HPDE6-E6E7 (cell line): Measurements from ENCODE around the gene PNMA8C.

Experiments used
- DNase-seq: peaks from one replicate; pipeline ENCODE4 v3.0.0; 2011; ENCODE audit warnings: missing footprints; ENCODE audit errors: extremely low spot score

Gene PNMA8C

GRCh38 chr19:46428239-46429135 is at the start of gene PNMA8C:
Gene PNMA8C (minus strand): TSS chr19:46428936. CDS start chr19:46428359, 577 bp downstream.
- DNase-seq, result no peak

GRCh38 chr19:46475986-46476385 is 47.2 kb upstream of the PNMA8C start:
- DNase-seq, result no peak

- no peak for DNase-seq
Measured at GRCh38 chr19:46474211-46474610, 45.5 kb upstream of the PNMA8C start.

DNA sequence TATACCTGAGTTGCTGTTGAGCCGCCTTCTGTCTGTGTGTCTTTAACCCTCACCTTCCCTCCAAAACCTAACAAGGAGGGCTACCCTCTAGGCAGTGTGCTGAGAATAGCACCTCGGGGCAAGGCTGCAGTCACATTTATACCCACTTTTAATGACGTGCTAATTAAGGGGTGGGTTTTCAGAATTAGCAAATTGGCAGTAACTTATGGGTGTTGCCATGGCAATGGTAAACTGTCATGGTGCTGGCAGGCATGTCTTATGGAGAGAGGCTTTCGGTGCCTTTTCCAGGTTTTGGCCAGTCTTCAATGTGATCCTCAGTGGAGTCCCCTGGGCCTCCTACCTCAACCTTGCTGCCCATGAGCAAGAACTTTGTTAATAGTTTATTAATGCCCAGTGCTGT is 43.9 kb upstream of the PNMA8C start:
- no peak for DNase-seq

- no peak for DNase-seq
Measured at GRCh38 chr19:46471811-46472543, 43.2 kb upstream of the PNMA8C start.

DNA sequence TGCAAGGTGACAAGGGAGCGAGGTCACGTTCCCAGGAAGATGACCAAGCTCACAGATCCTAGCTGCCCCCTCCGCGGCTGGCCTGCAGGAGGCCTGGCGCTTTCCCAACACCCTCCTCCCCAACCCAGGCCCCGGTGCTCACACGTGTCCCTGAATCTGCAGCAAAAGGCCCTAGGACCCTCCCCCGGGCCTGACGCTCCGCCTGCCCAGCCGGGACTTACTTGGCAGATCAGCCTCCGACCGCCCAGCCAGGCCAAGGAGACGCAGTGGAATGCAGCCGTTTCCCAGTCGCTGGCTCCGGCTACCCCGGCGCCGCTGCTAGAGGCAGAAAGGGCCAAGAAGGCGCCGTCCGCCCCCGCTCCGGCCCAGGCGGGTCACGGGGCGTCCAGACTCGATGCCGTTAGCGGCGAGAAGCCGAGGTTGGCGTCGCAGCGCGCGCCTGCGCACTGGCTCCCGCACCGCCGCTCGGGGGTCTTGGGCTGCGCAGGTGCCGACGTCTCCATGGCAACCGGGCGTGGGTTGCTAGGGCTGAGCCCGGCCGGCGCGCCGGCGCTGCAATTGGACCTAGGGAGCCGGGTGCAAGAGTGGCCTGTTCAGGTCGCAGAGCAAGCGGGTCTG is 42.5 kb upstream of the PNMA8C start, which contains the start of gene PNMA8A:
PNMA8A (minus strand) TSS at position 448 of the 618 bp plus-strand sequence. CDS start 528 bp downstream, outside the sequence.
- DNase-seq, result no peak

DNA sequence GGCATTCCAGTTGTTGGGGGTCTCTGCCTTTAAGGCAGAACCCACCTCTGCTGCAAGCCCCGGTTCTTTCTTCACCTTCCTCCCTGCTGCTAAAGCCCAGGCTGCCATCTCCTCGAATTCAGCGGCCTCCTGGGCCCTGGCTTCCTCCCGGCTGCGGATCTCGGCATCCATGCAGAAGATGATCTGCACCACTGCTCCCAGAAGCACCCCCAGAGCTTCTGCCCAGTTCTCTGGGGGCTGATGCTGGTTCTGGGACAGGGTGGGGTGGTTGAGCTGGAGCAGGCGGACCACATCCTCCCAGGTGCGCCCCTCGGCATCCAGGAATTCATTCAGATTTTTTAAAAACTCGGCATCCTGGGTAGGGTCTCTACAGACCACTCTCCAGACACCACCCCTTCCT is 41.6 kb upstream of the PNMA8C start:
- DNase-seq, result no peak

- DNase-seq, result no peak
Measured at GRCh38 chr19:46469541-46470185, 40.9 kb upstream of the PNMA8C start.

DNA sequence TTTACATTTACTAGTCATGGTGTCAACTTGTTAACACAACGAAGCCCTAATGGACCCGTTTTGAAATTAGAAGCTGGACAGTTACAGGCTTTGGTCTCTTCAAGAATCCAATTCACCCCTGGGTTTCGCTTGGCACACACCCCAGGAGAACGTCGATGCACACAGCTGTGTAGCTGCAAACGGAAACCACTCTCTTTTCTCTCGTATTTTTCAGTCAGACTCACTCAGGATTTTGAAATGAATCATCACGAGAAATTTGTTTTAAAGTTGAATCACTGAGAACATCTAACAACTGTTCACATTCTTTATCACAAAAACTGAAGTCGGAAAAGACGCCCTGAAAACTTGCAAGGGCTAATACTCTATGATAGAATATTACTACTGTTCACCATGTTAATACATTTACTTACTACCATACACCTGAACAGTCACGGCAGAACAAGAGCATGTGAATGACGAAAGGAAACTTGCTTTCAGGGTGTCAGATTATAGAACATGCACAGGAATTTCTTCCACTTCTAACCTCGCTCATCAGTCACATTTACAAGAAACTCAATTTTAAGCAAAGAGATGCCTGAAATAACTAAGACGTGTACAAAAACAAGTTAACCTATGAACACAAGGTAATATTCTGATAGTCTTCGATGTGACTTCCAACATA is 37.9 kb upstream of the PNMA8C start:
- no peak for DNase-seq

GRCh38 chr19:46463516-46463915 is 34.8 kb upstream of the PNMA8C start:
- DNase-seq, result no peak

DNA sequence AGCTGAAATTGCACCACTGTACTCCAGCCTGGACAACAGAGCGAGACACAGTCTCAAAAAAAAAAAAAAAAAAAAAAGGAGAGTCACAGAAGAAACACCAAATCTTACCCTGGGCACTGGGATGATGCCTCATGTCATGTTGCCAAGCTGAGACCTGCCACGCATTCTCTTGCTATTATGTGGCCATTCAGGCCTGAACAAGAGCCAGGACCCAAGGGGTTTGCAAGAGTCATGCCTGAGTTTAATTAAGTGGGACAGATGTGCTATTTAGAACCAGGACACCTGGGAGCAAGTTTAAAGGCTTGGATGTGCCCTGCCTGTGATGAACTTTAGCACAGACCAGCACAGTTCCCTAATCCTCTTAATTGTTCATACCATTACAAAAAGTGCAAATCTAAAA is 32.8 kb upstream of the PNMA8C start:
- peak; percentile 70 for DNase-seq

- no peak for DNase-seq
Measured at GRCh38 chr19:46460981-46461380, 32.2 kb upstream of the PNMA8C start.

DNA sequence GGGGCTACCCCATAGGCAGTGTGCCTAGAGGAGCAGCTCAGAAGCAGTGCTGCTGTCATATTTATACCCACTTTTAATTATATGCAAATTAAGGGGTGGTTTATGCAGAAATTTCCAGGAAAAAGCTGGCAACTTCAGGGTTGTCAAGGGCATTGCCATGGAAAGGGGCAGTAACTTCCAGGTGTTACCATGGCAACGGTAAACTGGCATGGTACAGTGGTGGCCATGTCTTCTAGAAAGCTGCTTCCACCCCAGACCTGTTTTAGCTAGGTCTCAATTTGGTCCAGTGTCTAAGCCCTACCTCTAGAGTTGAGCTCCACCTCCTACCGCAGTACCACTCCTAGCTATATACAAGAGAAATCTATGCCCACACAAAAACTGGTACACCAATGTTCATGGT is 31.3 kb upstream of the PNMA8C start:
- no peak for DNase-seq

GRCh38 chr19:46456930-46457329 is 28.2 kb upstream of the PNMA8C start:
- no peak for DNase-seq

DNA sequence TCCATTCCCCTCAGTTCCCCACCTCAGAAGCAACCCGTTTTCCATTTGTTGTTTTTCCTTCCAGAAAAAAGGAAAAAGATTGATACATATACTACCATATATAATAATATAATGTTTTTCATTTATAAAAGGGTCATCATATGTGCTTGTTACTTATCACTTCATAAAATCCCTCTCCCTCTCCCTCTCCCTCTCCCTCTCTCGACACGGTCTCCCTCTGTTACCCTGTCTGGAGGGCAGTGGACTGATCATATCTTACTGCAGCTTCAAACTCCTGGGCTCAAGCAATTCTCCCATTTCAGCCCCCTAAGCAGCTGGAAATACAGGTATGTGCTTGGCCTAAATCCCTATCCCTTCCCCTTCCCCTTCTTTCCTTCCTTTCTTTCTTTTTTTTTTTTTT is 25.5 kb upstream of the PNMA8C start:
- DNase-seq, result no peak

- DNase-seq, result no peak
Measured at GRCh38 chr19:46453661-46454060, 24.9 kb upstream of the PNMA8C start.

GRCh38 chr19:46452186-46452585 is 23.4 kb upstream of the PNMA8C start:
- DNase-seq, result no peak

GRCh38 chr19:46451352-46451751 is 22.6 kb upstream of the PNMA8C start:
- peak; percentile 67 for DNase-seq

DNA sequence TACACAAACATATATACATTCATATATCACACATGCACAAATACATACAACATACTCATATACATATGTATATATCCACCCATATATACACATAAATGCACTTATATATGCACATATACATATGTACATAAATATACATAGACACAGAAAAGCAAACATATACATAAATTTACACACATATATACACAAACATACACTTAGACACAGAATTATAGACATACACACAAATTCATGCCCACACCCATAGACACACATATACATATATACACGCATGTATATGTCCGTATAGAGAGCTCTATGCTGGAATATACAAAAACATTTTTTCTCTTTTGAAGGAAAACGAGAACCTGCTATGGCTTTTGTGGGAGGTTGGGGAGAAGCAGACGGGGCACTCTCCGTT is 22.0 kb upstream of the PNMA8C start:
- DNase-seq, result no peak

DNA sequence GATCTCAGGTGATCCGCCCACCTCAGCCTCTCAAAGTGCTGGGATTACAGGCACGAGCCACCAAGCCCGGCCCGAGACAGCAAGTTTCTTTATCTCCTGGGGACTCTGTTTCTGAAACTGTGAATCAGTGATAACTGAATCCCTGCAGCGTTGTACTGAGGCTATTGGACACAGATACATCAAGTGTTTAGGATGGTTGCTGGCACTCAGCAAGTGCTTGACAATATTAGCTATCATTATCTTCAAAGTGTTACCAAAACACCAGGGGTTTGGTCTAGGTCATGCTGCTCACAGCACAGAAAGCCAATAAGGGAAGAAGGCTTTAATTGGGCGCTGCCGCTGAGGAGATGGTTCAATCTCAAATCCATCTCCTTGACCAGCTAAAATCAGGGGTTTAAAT is 20.5 kb upstream of the PNMA8C start:
- no peak for DNase-seq

DNA sequence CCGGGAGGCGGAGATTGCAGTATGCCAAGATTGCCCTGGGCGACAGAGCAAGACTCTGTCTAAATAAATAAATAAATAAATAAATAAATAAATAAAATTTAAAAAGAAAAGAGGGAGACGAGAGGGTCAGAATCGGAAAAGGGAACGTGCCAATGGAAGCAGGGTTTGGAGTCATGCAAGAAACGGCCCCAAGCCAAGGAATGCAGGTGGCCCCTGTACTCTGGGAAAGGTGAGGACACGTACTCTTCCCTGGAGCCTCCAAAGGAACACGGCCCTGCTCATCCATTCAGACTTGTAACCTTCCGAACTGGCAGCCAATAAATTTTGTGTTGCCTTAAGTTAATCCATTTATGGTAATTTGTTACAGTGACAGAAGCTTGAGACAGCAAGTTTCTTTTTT is 19.9 kb upstream of the PNMA8C start:
- no peak for DNase-seq
